H9 (cell line): ENCODE results near the gene PGK1. TPM values are rescaled to one million over a fixed set of nuclear protein-coding genes. Genes with fewer than 3 reads are reported as not detected.
"Not testable (repeated sequence)": the region's sequence is repeated elsewhere in the genome, so short reads cannot be mapped to it uniquely, and the experiment has no call there.

Experiments
- DNase-seq: peaks from one replicate; pipeline ENCODE4 v3.0.0-alpha.2; 2017
- H2AFZ ChIP-seq: one replicate; pipeline ENCODE4 v1.6.1; 2013; ENCODE audit warnings: mild to moderate bottlenecking, low read length, control low read depth, moderate library complexity
- H2AK5ac ChIP-seq: 2 replicates; pipeline ENCODE4 v1.6.1; 2013; ENCODE audit warnings: low read length, control low read depth, mixed read lengths; ENCODE audit not compliant: insufficient read length
- H2BK120ac ChIP-seq: one replicate; pipeline ENCODE4 v1.6.1; 2013; ENCODE audit warnings: low read depth, mild to moderate bottlenecking, low read length, control low read depth, inconsistent platforms; ENCODE audit not compliant: poor library complexity, severe bottlenecking
- H2BK12ac ChIP-seq: 2 replicates; pipeline ENCODE4 v1.6.1; 2013; ENCODE audit warnings: low read length, control low read depth, mixed read lengths, low read depth; ENCODE audit not compliant: insufficient read length
- H2BK15ac ChIP-seq: 2 replicates; pipeline ENCODE4 v1.6.1; 2013; ENCODE audit warnings: low read depth, low read length, control low read depth
- H2BK20ac ChIP-seq: one replicate; pipeline ENCODE4 v1.6.1; 2013; ENCODE audit warnings: low read depth, mild to moderate bottlenecking, low read length, control low read depth, inconsistent platforms; ENCODE audit not compliant: poor library complexity, severe bottlenecking
- H2BK5ac ChIP-seq: 2 replicates; pipeline ENCODE4 v1.6.1; 2013; ENCODE audit warnings: low read length, control low read depth, mixed read lengths; ENCODE audit not compliant: insufficient read length
- H3K14ac ChIP-seq: 2 replicates; pipeline ENCODE4 v1.6.1; 2013; ENCODE audit warnings: low read length, control low read depth; ENCODE audit not compliant: insufficient read depth
- H3K18ac ChIP-seq: 2 replicates; pipeline ENCODE4 v1.6.1; 2013; ENCODE audit warnings: low read depth, mild to moderate bottlenecking, mixed read lengths, low read length, control low read depth; ENCODE audit not compliant: insufficient read length
- H3K23ac ChIP-seq: 2 replicates; pipeline ENCODE4 v1.6.1; 2013; ENCODE audit warnings: low read length, control low read depth, mixed read lengths, low read depth; ENCODE audit not compliant: insufficient read length
- H3K23me2 ChIP-seq: 2 replicates; pipeline ENCODE4 v1.6.1; 2013; ENCODE audit warnings: low read depth, mild to moderate bottlenecking, mixed read lengths, low read length, control low read depth; ENCODE audit not compliant: insufficient read length, poor library complexity, severe bottlenecking
- H3K27ac ChIP-seq: 2 replicates; pipeline ENCODE4 v1.5.1; 2013; ENCODE audit warnings: low read length, control low read depth, mixed read lengths, low read depth; ENCODE audit not compliant: insufficient read length
- H3K27me3 ChIP-seq: 2 replicates; pipeline ENCODE4 v1.6.1; 2013; ENCODE audit warnings: low read length, control low read depth, inconsistent platforms; ENCODE audit not compliant: insufficient read depth
- H3K4ac ChIP-seq: 2 replicates; pipeline ENCODE4 v1.6.1; 2013; ENCODE audit warnings: low read depth, mild to moderate bottlenecking, control low read depth, inconsistent platforms, low read length, moderate library complexity
- H3K4me1 ChIP-seq: 2 replicates; pipeline ENCODE4 v1.6.1; 2013; ENCODE audit warnings: low read length, control low read depth, inconsistent platforms; ENCODE audit not compliant: insufficient read depth
- H3K4me2 ChIP-seq: 2 replicates; pipeline ENCODE4 v1.6.1; 2013; ENCODE audit warnings: low read length, control low read depth, mixed read lengths; ENCODE audit not compliant: insufficient read length, insufficient read depth
- H3K56ac ChIP-seq: 2 replicates; pipeline ENCODE4 v1.6.1; 2013; ENCODE audit warnings: low read depth, mild to moderate bottlenecking, mixed read lengths, low read length, control low read depth; ENCODE audit not compliant: insufficient read length
- H3K79me1 ChIP-seq: 2 replicates; pipeline ENCODE4 v1.6.1; 2013; ENCODE audit warnings: low read depth, mild to moderate bottlenecking, moderate library complexity, low read length, control low read depth, inconsistent platforms; ENCODE audit not compliant: insufficient read depth, poor library complexity, severe bottlenecking
- H3K79me2 ChIP-seq: 2 replicates; pipeline ENCODE4 v1.6.1; 2013; ENCODE audit warnings: low read length, control low read depth, inconsistent platforms; ENCODE audit not compliant: insufficient read depth
- H3K9ac ChIP-seq: 2 replicates; pipeline ENCODE4 v1.6.1; 2013; ENCODE audit warnings: low read length, control low read depth, mixed read lengths; ENCODE audit not compliant: insufficient read length; ENCODE audit errors: extremely low read depth
- H3K9me3 ChIP-seq: one replicate; pipeline ENCODE4 v1.6.1; 2013; ENCODE audit warnings: low read depth, low read length, inconsistent platforms; ENCODE audit not compliant: control insufficient read depth
- H3T11ph ChIP-seq: one replicate; pipeline ENCODE4 v1.6.1; 2013; ENCODE audit warnings: mild to moderate bottlenecking, low read length, control low read depth, inconsistent platforms
- H4K20me1 ChIP-seq: one replicate; pipeline ENCODE4 v1.6.1; 2013; ENCODE audit not compliant: control insufficient read depth, insufficient read length, insufficient read depth
- H4K5ac ChIP-seq: 2 replicates; pipeline ENCODE4 v1.6.1; 2013; ENCODE audit warnings: low read depth, mild to moderate bottlenecking, mixed read lengths, low read length, control low read depth; ENCODE audit not compliant: insufficient read length
- H4K8ac ChIP-seq: replicated peaks from 2 replicates; pipeline ENCODE4 v1.6.1; 2013; ENCODE audit warnings: low read length, control low read depth, mixed read lengths, low read depth; ENCODE audit not compliant: insufficient read length
- H4K91ac ChIP-seq: 2 replicates; pipeline ENCODE4 v1.6.1; 2013; ENCODE audit warnings: low read depth, mild to moderate bottlenecking, moderate library complexity, mixed read lengths, low read length, control low read depth; ENCODE audit not compliant: insufficient read length
- H3K27ac Mint-ChIP-seq, 3 experiments: 2 replicates in 2 of 3; 3 replicates in 1 of 3; pipeline ENCODE4 v1.8.0; 2020 to 2021; ENCODE audit warnings: mixed read lengths in 3 of 3, mild to moderate bottlenecking in 1 of 3, moderate library complexity in 1 of 3
- H3K27me3 Mint-ChIP-seq: 2 replicates; pipeline ENCODE4 v1.8.0; 2021; ENCODE audit warnings: low read depth, mild to moderate bottlenecking, moderate library complexity, mixed read lengths
- H3K36me3 Mint-ChIP-seq, 3 experiments: 2 replicates in 2 of 3; 3 replicates in 1 of 3; pipeline ENCODE4 v1.8.0; 2020 to 2021; ENCODE audit warnings: low read depth in 3 of 3, mixed read lengths in 3 of 3; ENCODE audit not compliant: insufficient read depth in 1 of 3
- H3K4me1 Mint-ChIP-seq, 2 experiments: 2 replicates each; pipeline ENCODE4 v1.8.0; 2020; ENCODE audit warnings: mixed read lengths in 2 of 2
- H3K4me3 Mint-ChIP-seq, 2 experiments: 2 replicates in 1 of 2; 3 replicates in 1 of 2; pipeline ENCODE4 v1.8.0; 2020 to 2021; ENCODE audit warnings: mild to moderate bottlenecking in 2 of 2, mixed read lengths in 2 of 2, moderate library complexity in 1 of 2
- H3K9me3 Mint-ChIP-seq, 2 experiments: 2 replicates in 1 of 2; 3 replicates in 1 of 2; pipeline ENCODE4 v1.8.0; 2020; ENCODE audit warnings: mild to moderate bottlenecking in 2 of 2, mixed read lengths in 2 of 2, moderate library complexity in 1 of 2
- WGBS: extraction: QIAGEN DNeasy Blood & Tissue Kit; methylation state at CpG from one replicate; pipeline ENCODE4 v1.1.7; 2013; ENCODE audit warnings: missing lambda C conversion rate, low lambda C conversion rate, mixed read lengths; ENCODE audit not compliant: insufficient read length; ENCODE audit errors: extremely low coverage; 5-methylcytosine and 5-hydroxymethylcytosine counted together
- total RNA-seq: library from RNA; stranded (reverse); gene quantifications from 2 replicates; pipeline ENCODE4 v1.2.1, GENCODE V29; 2021

Gene PGK1
- total RNA-seq, 1 experiment from 2014 or later: 581 TPM

DNA sequence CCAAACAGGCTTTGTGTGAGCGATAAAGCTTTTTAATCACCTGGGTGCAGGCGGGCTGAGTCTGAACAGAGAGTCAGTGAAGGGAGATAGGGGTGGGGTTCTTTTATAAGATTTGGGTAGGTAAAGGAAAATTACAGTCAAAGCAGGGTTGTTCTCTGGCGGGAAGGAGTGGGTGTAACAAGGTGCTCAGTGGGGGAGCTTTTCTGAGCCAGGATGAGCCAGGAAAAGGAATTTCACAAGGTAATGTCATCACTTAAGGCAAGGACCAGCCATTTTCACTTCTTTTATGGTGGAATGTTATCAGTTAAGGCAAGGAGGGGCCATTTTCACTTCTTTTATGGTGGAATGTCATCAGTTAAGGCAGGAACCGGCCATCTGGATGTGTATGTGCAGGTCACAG lies 56.7 kb downstream of the PGK1 start:
- H3K9ac ChIP-seq, H4K8ac ChIP-seq, H3K4me3 Mint-ChIP-seq, H2AK5ac ChIP-seq, H2BK12ac ChIP-seq, H3K79me2 ChIP-seq, H3T11ph ChIP-seq, DNase-seq, H3K23ac ChIP-seq, H3K56ac ChIP-seq, H2AFZ ChIP-seq, H3K27me3 Mint-ChIP-seq, H3K27ac Mint-ChIP-seq, H3K27ac ChIP-seq, H3K79me1 ChIP-seq, H4K91ac ChIP-seq, H2BK20ac ChIP-seq, H3K18ac ChIP-seq, H4K20me1 ChIP-seq, H3K4ac ChIP-seq, H2BK5ac ChIP-seq, H3K27me3 ChIP-seq, H3K14ac ChIP-seq, H3K23me2 ChIP-seq, H2BK120ac ChIP-seq, H3K4me2 ChIP-seq, H3K4me1 ChIP-seq, H4K5ac ChIP-seq, H2BK15ac ChIP-seq: not testable (repeated sequence)
- WGBS: no CpG with 5 or more reads among the region's 4 CpGs
- Mint-ChIP-seq H3K36me3 (peaks cover 17 to 31% (median 17%) of the 10 kb centered on the region in 3 experiments), H3K9me3 (peaks cover 74 to 93% of the 10 kb centered on the region in 2 experiments), H3K4me1 (peaks cover 28 to 35% of the 10 kb centered on the region in 2 experiments)
- peaks cover 23% of the 10 kb centered on the region for H3K9me3 ChIP-seq

DNA sequence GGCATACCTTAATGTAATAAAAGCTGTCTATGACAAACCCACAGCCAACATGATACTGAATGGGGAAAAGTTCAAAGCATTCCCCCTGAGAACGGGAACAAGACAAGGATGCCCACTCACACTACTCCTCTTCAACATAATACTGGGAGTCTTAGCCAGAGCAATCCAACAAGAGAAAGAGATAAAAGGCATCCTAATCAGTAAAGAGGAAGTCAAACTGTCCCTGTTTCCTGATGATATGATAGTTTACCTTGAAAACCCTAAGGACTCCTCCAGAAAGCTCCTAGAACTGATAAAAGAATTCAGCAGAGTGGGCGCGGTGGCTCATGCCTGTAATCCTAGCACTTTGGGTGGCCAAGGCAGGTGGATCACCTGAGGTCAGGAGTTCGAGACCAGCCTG lies 59.1 kb downstream of the PGK1 start:
- not testable (repeated sequence) for DNase-seq, H3K4me2 ChIP-seq, H3K56ac ChIP-seq, H3K79me2 ChIP-seq, H2AFZ ChIP-seq, H2AK5ac ChIP-seq, H4K5ac ChIP-seq, H3T11ph ChIP-seq, H3K18ac ChIP-seq, H3K23me2 ChIP-seq, H3K14ac ChIP-seq, H3K27ac Mint-ChIP-seq, H2BK12ac ChIP-seq, H2BK20ac ChIP-seq, H3K4ac ChIP-seq, H2BK15ac ChIP-seq, H3K27ac ChIP-seq, H3K23ac ChIP-seq, H4K20me1 ChIP-seq, H3K79me1 ChIP-seq, H4K91ac ChIP-seq, H3K4me3 Mint-ChIP-seq, H4K8ac ChIP-seq, H2BK120ac ChIP-seq, H3K4me1 ChIP-seq, H3K9ac ChIP-seq, H3K27me3 Mint-ChIP-seq, H2BK5ac ChIP-seq, H3K27me3 ChIP-seq
- peaks cover 11% of the 10 kb centered on the region for H3K9me3 ChIP-seq
- WGBS: no CpG with 5 or more reads among the region's 4 CpGs
- H3K36me3 Mint-ChIP-seq: peaks cover 10 to 16% (median 15%) of the 10 kb centered on the region in 3 experiments
- H3K4me1 Mint-ChIP-seq: peaks cover 28 to 34% of the 10 kb centered on the region in 2 experiments
- H3K9me3 Mint-ChIP-seq: peaks cover 59 to 77% of the 10 kb centered on the region in 2 experiments
